CD8-positive, alpha-beta memory T cell (primary cell): ENCODE measurements around the gene PTGDR2. TPM values are rescaled to one million over a fixed set of nuclear protein-coding genes. Genes with fewer than 3 reads are reported as not detected.

Experiments
- CTCF ChIA-PET: fragments of 350-600 bp; sonication (Branson Sonifier 250); formaldehyde crosslinking; loops from one replicate; lab custom pipeline; 2021; ENCODE audit warnings: antibody characterized with exemption; lab: Charles Lee
- POLR2A ChIA-PET: fragments of 350-600 bp; sonication (Branson Sonifier 250); formaldehyde crosslinking; loops from one replicate; lab custom pipeline; 2021; ENCODE audit warnings: antibody characterized with exemption; lab: Charles Lee
- DNase-seq, 5 donors: peaks; one replicate each; pipeline versions ENCODE4 v3.0.0 to v3.0.0-alpha.2; 2020 to 2022; ENCODE audit warnings: mixed read lengths in 1 of 5
- H3K27ac ChIP-seq: one replicate; pipeline ENCODE4 v1.7.0; 2013; ENCODE audit warnings: low read depth, mild to moderate bottlenecking, low read length, moderate library complexity
- H3K27me3 ChIP-seq: 2 replicates; pipeline ENCODE4 v1.7.0; 2013; ENCODE audit warnings: low read length, mild to moderate bottlenecking; ENCODE audit not compliant: insufficient read depth, poor library complexity, severe bottlenecking
- H3K36me3 ChIP-seq: 2 replicates; pipeline ENCODE4 v1.7.0; 2013; ENCODE audit warnings: mild to moderate bottlenecking, low read length, moderate library complexity; ENCODE audit not compliant: insufficient read depth
- H3K4me1 ChIP-seq: 2 replicates; pipeline ENCODE4 v1.7.0; 2013; ENCODE audit warnings: mild to moderate bottlenecking, low read length, moderate library complexity; ENCODE audit not compliant: insufficient read depth
- H3K4me3 ChIP-seq: 2 replicates; pipeline ENCODE4 v1.7.0; 2013; ENCODE audit warnings: mild to moderate bottlenecking, low read length
- H3K9me3 ChIP-seq: 2 replicates; pipeline ENCODE4 v1.7.0; 2013; ENCODE audit warnings: mild to moderate bottlenecking, low read length
- H3K27ac Mint-ChIP-seq, 8 donors: one replicate each; pipeline ENCODE4 v1.8.0; 2020 to 2021; ENCODE audit warnings: mixed read lengths in 8 of 8, mild to moderate bottlenecking in 6 of 8, inconsistent platforms in 3 of 8, moderate library complexity in 3 of 8
- H3K27me3 Mint-ChIP-seq, 2 donors: one replicate each; pipeline ENCODE4 v1.8.0; 2020 to 2021; ENCODE audit warnings: mixed read lengths in 2 of 2, mild to moderate bottlenecking in 1 of 2, moderate library complexity in 1 of 2
- H3K36me3 Mint-ChIP-seq, 3 donors: one replicate each; pipeline ENCODE4 v1.8.0; 2020 to 2021; ENCODE audit warnings: mixed read lengths in 3 of 3, inconsistent platforms in 1 of 3, mild to moderate bottlenecking in 1 of 3
- H3K4me1 Mint-ChIP-seq, 3 donors: one replicate each; pipeline ENCODE4 v1.8.0; 2020 to 2021; ENCODE audit warnings: mixed read lengths in 3 of 3, inconsistent platforms in 1 of 3, mild to moderate bottlenecking in 1 of 3
- H3K4me3 Mint-ChIP-seq, 7 donors: one replicate each; pipeline ENCODE4 v1.8.0; 2020 to 2021; ENCODE audit warnings: mixed read lengths in 7 of 7, mild to moderate bottlenecking in 6 of 7, moderate library complexity in 4 of 7, inconsistent platforms in 2 of 7
- H3K9me3 Mint-ChIP-seq, 5 donors: one replicate each; pipeline ENCODE4 v1.8.0; 2020 to 2022; ENCODE audit warnings: mixed read lengths in 5 of 5, mild to moderate bottlenecking in 3 of 5, moderate library complexity in 2 of 5, inconsistent platforms in 1 of 5
- polyA plus RNA-seq: library from polyadenylated mRNA; unstranded; fragments of 300-500 nt; fragmentation: Illumina TruSeq; gene quantifications from one replicate; pipeline ENCODE4 v1.2.3, GENCODE V29; 2021
- total RNA-seq, 2 experiments: library from RNA; stranded (reverse); gene quantifications; one replicate each; pipeline ENCODE4 v1.2.3, GENCODE V29; 2021

PTGDR2 gene
- total and polyA plus RNA-seq, 3 experiments from 2014 or later = 0.28 to 2.2 (median 0.42) TPM

DNA sequence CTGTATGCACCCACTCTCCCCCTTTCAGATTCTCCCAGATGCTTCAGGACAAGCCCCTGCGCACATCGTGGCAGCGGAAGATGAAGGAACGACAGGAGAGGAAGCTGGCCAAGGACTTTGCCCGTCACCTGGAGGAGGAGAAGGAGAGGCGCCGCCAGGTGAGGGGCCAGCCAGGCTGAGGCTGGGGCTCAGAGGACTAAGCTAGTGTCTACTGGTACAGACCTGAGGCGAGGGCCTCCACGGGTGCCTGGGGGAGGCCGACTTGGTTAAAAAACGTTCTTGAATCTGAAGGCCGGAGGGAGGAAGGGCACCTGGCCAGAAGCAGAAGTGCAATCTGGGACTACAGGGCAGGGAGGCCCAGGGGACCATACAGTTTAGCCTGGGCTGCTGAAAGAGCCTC, 7.9 kb downstream of the PTGDR2 start:
- no peak overlapping the region for H3K4me3 Mint-ChIP-seq
- CTCF ChIA-PET = interaction anchor here (0.8 kb wide), 1 partner anchor 40 kb away, joined by 3 read pairs; no protein-coding TSS in a partner anchor
- no peaks in the 10 kb centered on the region for H3K27me3 Mint-ChIP-seq

DNA sequence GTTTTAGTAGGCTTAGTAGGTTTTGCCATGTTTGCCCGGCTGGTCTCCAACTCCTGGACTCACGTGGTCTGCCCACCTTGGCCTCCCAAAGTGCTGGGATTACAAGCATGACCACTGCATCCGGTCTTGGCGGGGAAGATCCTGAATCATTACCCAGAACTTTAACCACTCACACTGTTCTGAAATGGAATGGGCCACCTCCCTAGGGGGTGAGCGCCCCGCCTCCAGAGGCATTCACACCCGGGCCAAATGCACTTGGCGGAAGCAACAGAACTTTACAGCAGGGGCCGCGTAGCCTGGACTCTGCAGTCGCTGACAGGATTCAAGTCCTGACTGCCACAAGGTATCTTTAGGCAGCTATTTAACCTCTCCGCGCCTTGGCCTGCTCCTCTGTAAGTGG, 8.5 kb downstream of the PTGDR2 start:
- no peaks in the 10 kb centered on the region for H3K27me3 ChIP-seq
- no peak for DNase-seq
- Mint-ChIP-seq H3K9me3 (no peaks in the 10 kb centered on the region), H3K36me3 (peaks cover 8 to 58% (median 15%) of the 10 kb centered on the region in 3 donors), H3K27ac (peak overlapping the region in 2 of 8 donors; percentile 13 to 19), H3K27me3 (no peaks in the 10 kb centered on the region), H3K4me3 (no peak overlapping the region), H3K4me1 (peaks cover 31 to 36% (median 33%) of the 10 kb centered on the region in 3 donors)
- ChIA-PET POLR2A (no interaction called here), CTCF (interaction anchor here (0.8 to 1.4 kb wide), 3 partner anchors 16 to 52 kb away, joined by 3 to 4 read pairs (median 3); no protein-coding TSS in a partner anchor)
- H3K27ac ChIP-seq = no peak overlapping the region
- peaks cover 12% of the 10 kb centered on the region for H3K36me3 ChIP-seq
- no peak overlapping the region for H3K4me3 ChIP-seq
- H3K9me3 ChIP-seq = no peaks in the 10 kb centered on the region
- H3K4me1 ChIP-seq = peaks cover 28% of the 10 kb centered on the region

More for the DNA sequence above, 7.9 kb downstream of the PTGDR2 start:
- Mint-ChIP-seq H3K9me3 (no peaks in the 10 kb centered on the region), H3K27ac (no peak overlapping the region), H3K4me1 (peaks cover 25 to 31% (median 27%) of the 10 kb centered on the region in 3 donors), H3K36me3 (peaks cover 8 to 58% (median 15%) of the 10 kb centered on the region in 3 donors)
- Histone ChIP-seq H3K9me3 (no peaks in the 10 kb centered on the region), H3K27me3 (no peaks in the 10 kb centered on the region), H3K4me3 (no peak overlapping the region), H3K36me3 (peaks cover 12% of the 10 kb centered on the region), H3K4me1 (peaks cover 22% of the 10 kb centered on the region), H3K27ac (no peak overlapping the region)
- POLR2A ChIA-PET = no interaction called here
- DNase-seq = no peak

GRCh38 chr11:60845338-60845737, 10.4 kb downstream of the PTGDR2 start:
- Mint-ChIP-seq H3K27ac (peak overlapping the region in 7 of 8 donors; percentile 35 to 96 (median 75)), H3K36me3 (peaks cover 0 to 41% (median 5%) of the 10 kb centered on the region in 3 donors), H3K9me3 (no peaks in the 10 kb centered on the region), H3K4me3 (peak overlapping the region in 5 of 7 donors; percentile 8 to 80 (median 32)), H3K4me1 (peaks cover 42 to 49% (median 49%) of the 10 kb centered on the region in 3 donors), H3K27me3 (no peaks in the 10 kb centered on the region)
- DNase-seq = no peak
- POLR2A ChIA-PET = no interaction called here
- Histone ChIP-seq H3K27ac (no peak overlapping the region), H3K9me3 (no peaks in the 10 kb centered on the region), H3K27me3 (no peaks in the 10 kb centered on the region), H3K36me3 (no peaks in the 10 kb centered on the region), H3K4me1 (peaks cover 37% of the 10 kb centered on the region), H3K4me3 (no peak overlapping the region)
- CTCF ChIA-PET = interaction anchor here (1.4 kb wide), 1 partner anchor 15 kb away, joined by 3 read pairs; no protein-coding TSS in a partner anchor

DNA sequence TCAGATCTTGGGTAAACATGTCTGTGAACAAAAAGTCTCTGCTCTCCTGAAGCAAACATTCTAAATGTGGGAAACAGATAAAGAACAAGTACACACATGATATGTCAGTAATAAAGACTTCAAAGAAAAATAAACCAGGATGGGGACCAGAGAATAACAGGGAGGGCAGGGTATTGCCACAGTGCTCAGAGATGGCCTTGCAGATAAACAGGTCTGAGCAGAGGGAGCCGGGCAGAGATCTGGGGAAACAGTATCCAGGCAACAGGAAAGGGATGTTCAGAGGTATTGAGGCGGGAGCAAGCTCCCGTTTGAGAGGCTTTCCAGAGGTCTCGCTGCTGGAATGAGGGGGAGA, 10.9 kb downstream of the PTGDR2 start:
- no peak overlapping the region for H3K27ac ChIP-seq
- H3K27me3 ChIP-seq = no peaks in the 10 kb centered on the region
- ChIA-PET POLR2A (no interaction called here), CTCF (interaction anchor here (1.4 kb wide), 1 partner anchor 14 kb away, joined by 3 read pairs; no protein-coding TSS in a partner anchor)
- H3K4me1 ChIP-seq = peaks cover 37% of the 10 kb centered on the region
- no peak for DNase-seq
- peaks cover 42 to 50% (median 49%) of the 10 kb centered on the region in 3 donors for H3K4me1 Mint-ChIP-seq
- no peak overlapping the region for H3K4me3 ChIP-seq
- peaks cover 0 to 36% (median 5%) of the 10 kb centered on the region in 3 donors for H3K36me3 Mint-ChIP-seq
- no peaks in the 10 kb centered on the region for H3K36me3 ChIP-seq
- H3K9me3 ChIP-seq = no peaks in the 10 kb centered on the region
- peak overlapping the region in 6 of 7 donors; percentile 63 to 89 (median 78) for H3K4me3 Mint-ChIP-seq
- H3K9me3 Mint-ChIP-seq = no peaks in the 10 kb centered on the region
- peak overlapping the region; percentile 2 to 98 (median 83) for H3K27ac Mint-ChIP-seq
- H3K27me3 Mint-ChIP-seq = no peaks in the 10 kb centered on the region

GRCh38 chr11:60844045-60844869, 11.5 kb downstream of the PTGDR2 start:
- Mint-ChIP-seq H3K36me3 (peaks cover 0 to 31% (median 5%) of the 10 kb centered on the region in 3 donors), H3K27ac (peak overlapping the region; percentile 2 to 98 (median 96)), H3K4me3 (peak overlapping the region; percentile 76 to 95 (median 89)), H3K9me3 (no peaks in the 10 kb centered on the region), H3K27me3 (no peaks in the 10 kb centered on the region), H3K4me1 (peaks cover 43 to 50% (median 49%) of the 10 kb centered on the region in 3 donors)
- no peak overlapping the region for H3K4me3 ChIP-seq
- DNase-seq = no peak
- no peaks in the 10 kb centered on the region for H3K36me3 ChIP-seq
- POLR2A ChIA-PET = no interaction called here
- peaks cover 37% of the 10 kb centered on the region for H3K4me1 ChIP-seq
- no peaks in the 10 kb centered on the region for H3K27me3 ChIP-seq
- CTCF ChIA-PET = interaction anchor here (1.1 to 4.1 kb wide), 3 partner anchors 13 to 43 kb away, joined by 3 to 20 read pairs (median 3); no protein-coding TSS in a partner anchor
- no peaks in the 10 kb centered on the region for H3K9me3 ChIP-seq
- H3K27ac ChIP-seq = no peak overlapping the region

GRCh38 chr11:60842668-60843600, 12.8 kb downstream of the PTGDR2 start:
- peak overlapping the region; percentile 95 for H3K4me3 ChIP-seq
- DNase-seq = peak in 1 of 5 donors; percentile 4
- POLR2A ChIA-PET = interaction anchor here (0.8 kb wide), 1 partner anchor 64 kb away, joined by 3 read pairs; the partner anchor contains the start of gene PRPF19

More at GRCh38 chr11:60842668-60843600, 12.8 kb downstream of the PTGDR2 start:
- Mint-ChIP-seq H3K27me3 (no peaks in the 10 kb centered on the region), H3K4me3 (peak overlapping the region; percentile 80 to 95 (median 89)), H3K4me1 (peaks cover 43 to 50% (median 49%) of the 10 kb centered on the region in 3 donors), H3K36me3 (peaks cover 0 to 18% (median under 1%) of the 10 kb centered on the region in 3 donors), H3K27ac (peak overlapping the region; percentile 92 to 98 (median 96)), H3K9me3 (no peaks in the 10 kb centered on the region)
- CTCF ChIA-PET = interaction anchor here (1.0 to 4.1 kb wide), 3 partner anchors 11 to 45 kb away, joined by 3 to 20 read pairs (median 4); no protein-coding TSS in a partner anchor
- Histone ChIP-seq H3K36me3 (no peaks in the 10 kb centered on the region), H3K9me3 (no peaks in the 10 kb centered on the region), H3K27ac (peak overlapping the region; percentile 83), H3K27me3 (no peaks in the 10 kb centered on the region), H3K4me1 (peaks cover 37% of the 10 kb centered on the region)
